ENCODE results near the gene RGL4. TPM values are rescaled to one million over a fixed set of nuclear protein-coding genes. Genes with fewer than 3 reads are reported as not detected.

The RGL4 gene
- total RNA-seq, 4 donors from 2014 or later, result 0.38 to 6.9 (median 1.3) TPM; not detected in 1

GRCh38 chr22:23683545-23683944, 7.3 kb upstream of the RGL4 start:
- TF ChIP-seq, protein P1, sequence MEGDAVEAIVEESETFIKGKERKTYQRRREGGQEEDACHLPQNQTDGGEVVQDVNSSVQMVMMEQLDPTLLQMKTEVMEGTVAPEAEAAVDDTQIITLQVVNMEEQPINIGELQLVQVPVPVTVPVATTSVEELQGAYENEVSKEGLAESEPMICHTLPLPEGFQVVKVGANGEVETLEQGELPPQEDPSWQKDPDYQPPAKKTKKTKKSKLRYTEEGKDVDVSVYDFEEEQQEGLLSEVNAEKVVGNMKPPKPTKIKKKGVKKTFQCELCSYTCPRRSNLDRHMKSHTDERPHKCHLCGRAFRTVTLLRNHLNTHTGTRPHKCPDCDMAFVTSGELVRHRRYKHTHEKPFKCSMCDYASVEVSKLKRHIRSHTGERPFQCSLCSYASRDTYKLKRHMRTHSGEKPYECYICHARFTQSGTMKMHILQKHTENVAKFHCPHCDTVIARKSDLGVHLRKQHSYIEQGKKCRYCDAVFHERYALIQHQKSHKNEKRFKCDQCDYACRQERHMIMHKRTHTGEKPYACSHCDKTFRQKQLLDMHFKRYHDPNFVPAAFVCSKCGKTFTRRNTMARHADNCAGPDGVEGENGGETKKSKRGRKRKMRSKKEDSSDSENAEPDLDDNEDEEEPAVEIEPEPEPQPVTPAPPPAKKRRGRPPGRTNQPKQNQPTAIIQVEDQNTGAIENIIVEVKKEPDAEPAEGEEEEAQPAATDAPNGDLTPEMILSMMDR (IDR thresholded peaks at IDR 0.05), result no peak
- no peak for ATAC-seq (ENCODE audit: low FRiP score)
- no peak for DNase-seq (ENCODE audit: low spot score)

- DNase-seq (ENCODE audit: low spot score), result no peak
- TF ChIP-seq, protein P1 (IDR thresholded peaks at IDR 0.05), result no peak
- ATAC-seq (ENCODE audit: low FRiP score), result no peak
These were observed 6.8 kb upstream of the RGL4 start for GRCh38 chr22:23684026-23684425.

- peak; percentile 60 for ATAC-seq (ENCODE audit: low FRiP score)
- TF ChIP-seq, protein P1 (IDR thresholded peaks at IDR 0.05), result no peak
- no peak for DNase-seq (ENCODE audit: low spot score)
These were observed 6.2 kb upstream of the RGL4 start for GRCh38 chr22:23684561-23685031.

- TF ChIP-seq, protein P1 (IDR thresholded peaks at IDR 0.05), result no peak
- no peak for DNase-seq (ENCODE audit: low spot score)
These were observed 5.5 kb upstream of the RGL4 start for GRCh38 chr22:23685205-23685784.

DNA sequence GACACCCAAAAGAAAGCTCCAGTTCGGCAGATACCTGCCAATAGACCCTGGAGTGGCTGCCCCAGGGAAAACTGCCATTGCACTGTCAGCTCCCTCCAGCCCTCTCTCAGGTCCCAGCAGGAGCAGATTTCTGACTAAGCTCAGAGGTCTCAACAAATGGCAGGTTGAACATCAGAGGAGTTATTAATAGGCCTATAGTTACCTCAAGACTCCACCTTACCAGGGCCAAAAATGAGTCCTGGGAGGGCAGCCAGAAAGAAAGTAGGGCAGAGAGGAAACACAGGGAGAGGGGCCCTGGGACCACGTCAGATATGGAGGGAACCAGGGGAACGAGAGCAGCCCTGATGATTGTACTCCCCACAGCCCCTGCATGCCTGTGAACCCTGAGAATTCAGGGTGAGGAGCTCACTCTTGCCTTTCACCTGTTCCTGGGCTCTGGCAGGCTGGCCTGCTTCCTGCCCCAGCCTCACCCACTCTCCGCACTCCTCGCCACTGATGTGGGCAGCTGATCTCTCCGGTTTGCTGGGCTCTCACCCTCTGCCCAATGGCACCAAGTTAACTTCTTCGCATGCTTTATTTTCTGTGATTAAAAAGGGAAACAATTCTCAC, 4.3 kb upstream of the RGL4 start:
- no peak for DNase-seq (ENCODE audit: low spot score)
- ATAC-seq (ENCODE audit: low FRiP score), result no peak
- TF ChIP-seq, protein P1 (IDR thresholded peaks at IDR 0.05), result no peak

More at GRCh38 chr22:23685205-23685784, 5.5 kb upstream of the RGL4 start:
- no peak for ATAC-seq (ENCODE audit: low FRiP score)

DNA sequence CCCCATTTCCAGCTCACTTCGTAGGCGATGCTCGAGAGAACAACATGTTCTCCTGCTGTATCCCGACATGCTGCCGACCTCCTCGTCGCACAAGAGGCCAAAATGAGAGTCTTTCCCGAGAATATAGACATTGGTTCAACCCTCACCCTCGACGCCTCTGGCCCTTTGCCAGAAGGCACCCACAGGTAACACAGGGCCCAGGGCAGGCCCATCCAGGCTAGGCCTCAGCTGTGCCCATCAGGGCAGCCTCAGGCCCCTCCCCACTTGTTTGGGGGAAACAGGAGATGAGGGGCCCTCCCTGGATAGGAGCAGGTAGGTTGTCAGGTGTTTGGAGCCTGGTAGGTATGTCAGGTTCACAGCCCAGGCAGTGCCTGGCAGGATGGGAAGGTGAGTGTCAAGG, 2.7 kb upstream of the RGL4 start:
- no peak for DNase-seq (ENCODE audit: low spot score)
- TF ChIP-seq, protein P1 (IDR thresholded peaks at IDR 0.05), result no peak
- no peak for ATAC-seq (ENCODE audit: low FRiP score)

DNA sequence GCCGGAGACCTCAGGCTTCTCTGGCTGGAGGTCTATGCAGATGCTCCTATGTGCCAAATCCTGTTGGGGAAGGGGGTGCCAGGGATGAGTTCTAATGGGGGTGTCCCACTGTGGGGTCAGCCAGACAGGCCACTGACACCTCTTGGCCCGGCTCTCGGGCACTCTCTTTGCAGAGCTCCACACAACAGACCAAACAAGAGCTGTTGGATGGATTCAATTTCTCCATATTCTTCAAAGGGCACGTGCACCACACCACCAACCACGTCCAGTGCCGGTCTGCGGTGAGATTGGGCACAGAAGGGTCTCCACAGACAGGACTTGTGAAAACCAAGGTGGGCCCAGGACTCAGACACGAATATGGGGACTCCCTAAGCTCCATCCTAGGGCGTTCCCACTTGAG, 2.2 kb upstream of the RGL4 start:
- TF ChIP-seq, protein P1 (IDR thresholded peaks at IDR 0.05), result no peak
- ATAC-seq (ENCODE audit: low FRiP score) (no peak), DNase-seq (ENCODE audit: low spot score) (no peak)

Measured in omental fat pad (tissue), 4 donors.